GM21529 (cell line): Measurements from ENCODE around the gene OTOF.

ENCODE experiments used
- ATAC-seq: cut with Tn5 transposase; IDR thresholded peaks from one replicate; pipeline ENCODE4 v1.9.1; 2021; ENCODE audit not compliant: unreplicated experiment

The OTOF gene

DNA sequence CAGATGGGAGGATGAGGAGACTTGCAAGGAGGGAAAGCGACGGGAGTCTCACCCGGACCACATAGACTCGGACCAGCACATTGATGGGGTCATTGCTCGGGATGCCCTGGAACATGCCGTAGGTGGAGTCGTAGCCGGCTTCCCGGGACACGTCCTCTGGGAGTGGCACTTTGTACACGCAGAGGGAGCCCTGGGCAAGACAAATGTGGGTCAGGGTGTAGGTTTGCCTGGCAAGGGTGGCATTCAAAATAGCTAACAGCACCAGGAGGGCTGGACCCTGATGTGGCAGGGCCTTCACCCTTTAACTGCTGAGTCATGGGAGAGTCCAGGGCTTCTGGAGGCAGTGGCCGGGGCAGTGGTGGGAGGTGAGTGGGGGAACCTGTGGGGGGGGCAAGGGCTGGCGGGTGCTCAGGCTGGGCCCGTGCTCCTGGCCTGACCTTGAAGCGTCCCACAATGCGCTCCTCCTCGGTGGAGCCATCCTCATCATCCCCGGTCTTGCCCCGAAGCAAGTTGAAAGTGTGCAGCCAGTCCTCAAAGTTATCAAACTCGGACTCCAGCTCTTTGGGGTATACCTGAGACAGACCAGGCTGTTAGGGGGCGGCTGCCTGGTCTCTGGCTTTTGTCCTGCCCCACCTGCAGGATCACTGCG, 11.1 kb downstream of the OTOF start:
- ATAC-seq = no peak

- no peak for ATAC-seq
Observed at GRCh38 chr2:26465981-26466471, 11.9 kb downstream of the OTOF start.

DNA sequence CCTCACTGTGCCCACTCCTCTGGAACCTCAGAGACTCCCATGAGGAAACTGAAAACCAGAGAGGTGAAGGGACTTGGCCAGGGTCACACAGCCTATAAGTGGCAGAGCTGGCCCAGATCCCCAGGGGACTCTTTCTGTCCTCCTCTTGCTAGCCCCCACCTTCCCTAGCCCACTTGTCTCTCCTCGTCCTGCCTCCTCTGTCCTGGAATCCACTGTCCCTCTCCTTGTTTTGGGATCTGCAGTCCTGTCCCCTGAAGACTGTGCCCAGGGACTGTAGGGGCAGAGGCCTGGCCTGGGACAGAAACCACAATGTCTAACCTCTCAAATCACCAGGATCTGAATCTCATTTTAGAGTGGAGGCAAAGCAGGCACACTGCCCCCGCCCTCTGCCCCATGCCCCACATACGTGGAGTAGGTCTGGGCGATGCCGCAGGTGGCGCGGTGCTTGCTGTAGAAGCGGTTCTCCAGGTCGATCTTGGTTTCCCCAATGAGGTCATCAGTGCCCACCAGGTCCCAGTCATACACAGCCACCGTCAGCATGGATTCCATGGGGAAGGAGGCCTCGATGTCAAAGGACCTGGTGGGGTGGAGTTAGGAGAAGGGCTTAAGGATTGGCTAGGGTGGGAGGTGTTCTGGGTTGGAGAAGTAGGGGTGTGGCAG, 12.5 kb downstream of the OTOF start:
- no peak for ATAC-seq

GRCh38 chr2:26464390-26465265, 13.3 kb downstream of the OTOF start:
- no peak for ATAC-seq

- ATAC-seq = no peak
Observed at GRCh38 chr2:26463244-26464192, 14.4 kb downstream of the OTOF start.

- ATAC-seq = no peak
Observed at GRCh38 chr2:26462511-26463243, 15.2 kb downstream of the OTOF start.

DNA sequence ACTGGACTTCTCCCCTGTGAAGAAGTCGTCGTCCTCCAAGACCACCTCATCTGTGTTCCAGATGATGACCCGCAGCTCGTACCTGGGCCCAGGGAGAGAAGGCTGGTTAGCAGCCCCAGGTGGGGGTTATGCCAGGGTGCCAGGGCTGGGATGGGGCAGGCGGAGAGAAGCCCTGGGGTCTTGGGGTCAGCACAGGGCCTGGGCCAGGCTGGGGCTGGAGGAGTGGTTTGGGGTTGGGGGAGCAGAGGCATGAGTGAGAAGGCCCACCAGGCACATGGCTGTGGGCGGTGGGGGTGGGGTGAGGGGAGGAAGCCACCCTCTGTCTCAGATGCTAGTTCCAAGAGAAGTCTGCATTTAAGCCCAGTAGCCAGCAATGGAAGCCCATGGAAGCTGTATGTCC, 15.8 kb downstream of the OTOF start:
- no peak for ATAC-seq

DNA sequence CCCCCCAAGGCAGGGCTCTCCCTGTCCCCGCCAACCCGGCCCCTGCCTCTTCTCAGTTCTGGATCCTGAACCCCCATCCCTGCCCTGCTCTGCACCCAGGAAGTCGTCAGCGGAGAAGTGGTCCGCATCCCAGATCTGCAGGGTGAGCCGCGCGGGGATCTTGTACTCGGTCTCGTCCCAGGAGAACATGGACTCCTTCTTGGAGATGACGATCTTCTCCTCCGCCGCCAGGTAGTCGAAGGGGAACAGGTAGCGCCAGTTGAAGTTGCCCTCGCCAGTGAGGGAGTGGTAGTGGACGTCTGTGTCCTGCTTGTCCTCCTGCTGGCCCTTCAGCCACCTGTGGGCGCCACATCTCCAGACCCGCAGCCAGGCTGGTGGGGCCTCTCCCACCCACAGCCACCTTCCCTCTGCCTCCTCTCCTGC, 16.3 kb downstream of the OTOF start:
- no peak for ATAC-seq

- ATAC-seq = no peak
Observed at GRCh38 chr2:26460613-26461031, 17.3 kb downstream of the OTOF start.

- no peak for ATAC-seq
Observed at GRCh38 chr2:26459991-26460612, 17.8 kb downstream of the OTOF start.

GRCh38 chr2:26458365-26459042, 19.4 kb downstream of the OTOF start:
- ATAC-seq = no peak

DNA sequence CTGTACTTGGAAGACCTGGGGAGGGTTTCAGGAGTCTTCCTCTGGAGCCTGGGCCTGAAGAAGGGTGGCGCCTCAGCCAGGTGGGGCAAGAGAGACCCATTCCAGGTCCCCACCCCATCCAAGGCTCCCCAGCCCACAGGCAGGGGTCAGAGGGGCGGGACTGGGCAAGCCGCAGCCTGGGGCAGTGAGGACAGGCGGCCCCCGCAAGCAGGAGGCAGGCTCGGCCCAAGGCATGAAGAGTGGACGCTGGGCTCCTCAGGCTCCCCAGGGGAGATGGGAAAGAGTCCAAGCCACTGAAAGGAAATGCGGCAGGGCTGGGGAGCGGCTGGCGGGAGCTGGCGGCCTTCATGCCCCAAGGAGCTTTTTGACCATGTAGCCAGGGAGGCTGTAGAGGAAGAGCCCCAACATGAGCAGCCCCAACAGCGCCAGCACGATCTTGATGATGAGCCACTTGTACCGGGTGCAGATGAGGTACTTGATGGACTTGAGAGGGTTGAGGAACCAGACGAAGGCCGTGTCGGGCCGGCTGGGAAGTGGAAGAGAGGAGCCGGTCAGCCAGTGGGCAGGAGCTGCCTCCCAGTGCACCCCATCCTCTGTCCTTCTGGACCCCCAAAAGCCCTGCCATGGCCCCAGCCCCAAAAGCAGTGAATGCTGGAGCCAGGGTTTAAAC, 20.1 kb downstream of the OTOF start:
- ATAC-seq = no peak

GRCh38 chr2:26457251-26457666, 20.7 kb downstream of the OTOF start:
- ATAC-seq = no peak

GRCh38 chr2:26456440-26457250, 21.3 kb downstream of the OTOF start:
- ATAC-seq = no peak

DNA sequence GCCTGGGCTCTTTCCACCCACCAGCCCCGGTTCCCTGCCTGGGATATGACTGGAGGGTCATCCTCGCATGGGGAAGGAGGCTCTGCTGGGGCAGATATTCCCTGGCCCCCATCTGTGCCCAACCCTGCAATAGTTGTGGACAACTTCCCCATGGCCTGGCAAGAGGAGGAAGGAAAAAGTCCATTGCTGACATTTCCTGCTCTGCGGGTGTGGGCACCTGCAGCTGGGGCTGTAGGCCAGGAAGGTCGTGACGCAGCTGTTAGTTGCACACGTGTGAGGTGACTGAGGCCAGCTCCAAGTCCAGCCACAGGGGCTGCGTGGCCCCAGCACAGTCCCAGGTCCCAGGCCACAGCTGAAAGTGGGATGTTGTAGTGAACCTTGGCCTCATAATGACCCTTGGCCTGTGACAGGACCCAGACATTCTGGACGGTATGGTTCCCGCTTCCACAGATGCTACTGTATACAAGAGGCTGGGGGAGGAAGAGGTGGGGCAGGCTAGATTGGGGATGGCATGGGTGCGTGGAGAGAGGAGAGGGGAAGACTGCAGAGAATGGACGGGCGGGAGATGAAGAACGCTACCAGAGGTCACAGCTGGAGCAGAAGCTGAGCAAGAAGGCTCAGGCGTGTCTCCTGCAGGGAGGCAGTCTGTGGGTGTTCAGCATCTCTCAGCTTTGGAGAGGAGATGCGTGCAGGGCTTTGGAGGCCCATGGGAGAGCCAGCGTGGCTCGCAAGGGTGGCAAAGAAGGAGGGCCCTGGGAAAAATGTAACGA, 22.1 kb downstream of the OTOF start:
- no peak for ATAC-seq

DNA sequence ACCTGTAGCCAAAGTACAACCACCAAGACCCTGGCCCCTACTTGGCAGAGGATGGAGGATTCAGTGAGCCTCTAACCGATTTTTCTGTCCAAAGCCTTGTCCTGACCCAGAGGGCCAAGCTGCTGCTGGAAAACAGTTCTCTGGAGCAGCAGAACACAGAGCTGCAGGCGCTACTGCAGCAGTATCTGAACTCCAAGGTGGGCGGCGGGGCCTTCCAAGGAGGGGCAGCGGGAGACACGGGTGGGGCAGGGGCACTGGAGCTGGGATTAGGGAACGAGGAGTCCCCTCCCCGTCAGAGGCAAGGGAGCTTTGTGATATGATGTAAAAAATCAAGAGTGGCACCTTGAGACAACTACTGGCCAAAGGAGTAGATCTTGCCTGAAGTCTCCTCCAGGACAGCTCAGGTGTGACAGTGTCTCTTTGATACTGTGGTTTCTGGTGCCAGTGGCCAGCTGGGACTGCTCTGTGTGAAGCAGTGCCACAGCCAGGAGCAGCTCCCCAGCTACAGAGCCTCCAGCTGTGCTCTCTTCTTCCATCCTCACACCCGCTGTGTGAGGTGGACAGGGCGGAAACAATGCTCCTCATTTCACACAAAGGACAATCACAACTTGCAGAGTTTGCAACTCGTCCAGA, 22.8 kb downstream of the OTOF start:
- no peak for ATAC-seq
